Large intestine (tissue), 12 donors: ENCODE data around the gene RGS14. TPM values are rescaled to one million over a fixed set of nuclear protein-coding genes. Genes with fewer than 3 reads are reported as not detected.

Experiments
- DNase-seq, 2 donors: peaks; one replicate each; pipeline versions ENCODE4 v3.0.0 to v3.0.0-alpha.2; 2013
- H3K27ac ChIP-seq: one replicate; pipeline ENCODE4 v1.5.1; 2013; ENCODE audit warnings: low read length
- H3K27me3 ChIP-seq: 2 replicates; pipeline ENCODE4 v1.6.1; 2013; ENCODE audit warnings: low read length; ENCODE audit not compliant: control insufficient read depth, insufficient read depth
- H3K36me3 ChIP-seq: 2 replicates; pipeline ENCODE4 v1.6.1; 2013; ENCODE audit warnings: low read length; ENCODE audit not compliant: control insufficient read depth, insufficient read depth
- H3K4me1 ChIP-seq: one replicate; pipeline ENCODE4 v1.6.1; 2013; ENCODE audit warnings: low read length; ENCODE audit not compliant: control insufficient read depth, insufficient read depth
- H3K4me3 ChIP-seq: one replicate; pipeline ENCODE4 v1.5.1; 2013; ENCODE audit warnings: low read length
- H3K9me3 ChIP-seq: one replicate; pipeline ENCODE4 v1.6.1; 2013; ENCODE audit warnings: mild to moderate bottlenecking, low read depth, low read length, moderate library complexity; ENCODE audit not compliant: control insufficient read depth
- WGBS: methylation state at CpG from one replicate; pipeline ENCODE4 v1.1.5; 2013; ENCODE audit warnings: low lambda C conversion rate; ENCODE audit not compliant: insufficient coverage; 5-methylcytosine and 5-hydroxymethylcytosine counted together
- long read RNA-seq, 11 donors: transcript quantifications; one replicate each; lab custom pipeline, GENCODE V29; 2026
- polyA plus RNA-seq: library from polyadenylated mRNA; unstranded; fragments of 120-200 nt; gene quantifications from one replicate; pipeline ENCODE4 v1.2.1, GENCODE V29; 2013

Gene RGS14, protein sequence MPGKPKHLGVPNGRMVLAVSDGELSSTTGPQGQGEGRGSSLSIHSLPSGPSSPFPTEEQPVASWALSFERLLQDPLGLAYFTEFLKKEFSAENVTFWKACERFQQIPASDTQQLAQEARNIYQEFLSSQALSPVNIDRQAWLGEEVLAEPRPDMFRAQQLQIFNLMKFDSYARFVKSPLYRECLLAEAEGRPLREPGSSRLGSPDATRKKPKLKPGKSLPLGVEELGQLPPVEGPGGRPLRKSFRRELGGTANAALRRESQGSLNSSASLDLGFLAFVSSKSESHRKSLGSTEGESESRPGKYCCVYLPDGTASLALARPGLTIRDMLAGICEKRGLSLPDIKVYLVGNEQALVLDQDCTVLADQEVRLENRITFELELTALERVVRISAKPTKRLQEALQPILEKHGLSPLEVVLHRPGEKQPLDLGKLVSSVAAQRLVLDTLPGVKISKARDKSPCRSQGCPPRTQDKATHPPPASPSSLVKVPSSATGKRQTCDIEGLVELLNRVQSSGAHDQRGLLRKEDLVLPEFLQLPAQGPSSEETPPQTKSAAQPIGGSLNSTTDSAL
- polyA plus RNA-seq: 20.0 TPM
- long read RNA-seq, donor 1, partial matches to known transcripts: 0 of 6 reads
- long read RNA-seq, donor 1, other reads (novel, unspliced or antisense): 0 of 6 reads
- long read RNA-seq, donor 2, transcript RGS14-207 (4 exons, 590 nt): major isoform, 9 of 17 reads
- long read RNA-seq, donor 2, partial matches to known transcripts: 0 of 17 reads
- long read RNA-seq, donor 2, other reads (novel, unspliced or antisense): 0 of 17 reads
- long read RNA-seq, donor 3, transcript RGS14-207 (4 exons, 590 nt): major isoform, 8 of 22 reads
- long read RNA-seq, donor 3, partial matches to known transcripts: 9 of 22 reads
- long read RNA-seq, donor 3, other reads (novel, unspliced or antisense): 0 of 22 reads
- long read RNA-seq, donor 4, partial matches to known transcripts: 0 of 2 reads
- long read RNA-seq, donor 4, other reads (novel, unspliced or antisense): 0 of 2 reads
- long read RNA-seq, donor 5, partial matches to known transcripts: 0 of 5 reads
- long read RNA-seq, donor 5, other reads (novel, unspliced or antisense): 0 of 5 reads
- long read RNA-seq, donor 6, partial matches to known transcripts: 0 of 8 reads
- long read RNA-seq, donor 6, other reads (novel, unspliced or antisense): 0 of 8 reads
- long read RNA-seq, donor 7, partial matches to known transcripts: 0 of 1 reads
- long read RNA-seq, donor 7, other reads (novel, unspliced or antisense): 0 of 1 reads
- long read RNA-seq, donor 8, transcript RGS14-207 (4 exons, 590 nt): major isoform, 15 of 22 reads
- long read RNA-seq, donor 8, partial matches to known transcripts: 0 of 22 reads
- long read RNA-seq, donor 8, other reads (novel, unspliced or antisense): 0 of 22 reads
- long read RNA-seq, donor 9, transcript RGS14-207 (4 exons, 590 nt): major isoform, 9 of 22 reads
- long read RNA-seq, donor 9, transcript RGS14-212 (5 exons, 875 nt): minor isoform, 6 of 22 reads
- long read RNA-seq, donor 9, partial matches to known transcripts: 5 of 22 reads
- long read RNA-seq, donor 9, other reads (novel, unspliced or antisense): 0 of 22 reads
- long read RNA-seq, donor 10, transcript RGS14-207 (4 exons, 590 nt): major isoform, 5 of 6 reads
- long read RNA-seq, donor 10, partial matches to known transcripts: 0 of 6 reads
- long read RNA-seq, donor 10, other reads (novel, unspliced or antisense): 0 of 6 reads
- long read RNA-seq, donor 11, partial matches to known transcripts: 0 of 7 reads
- long read RNA-seq, donor 11, other reads (novel, unspliced or antisense): 0 of 7 reads

DNA sequence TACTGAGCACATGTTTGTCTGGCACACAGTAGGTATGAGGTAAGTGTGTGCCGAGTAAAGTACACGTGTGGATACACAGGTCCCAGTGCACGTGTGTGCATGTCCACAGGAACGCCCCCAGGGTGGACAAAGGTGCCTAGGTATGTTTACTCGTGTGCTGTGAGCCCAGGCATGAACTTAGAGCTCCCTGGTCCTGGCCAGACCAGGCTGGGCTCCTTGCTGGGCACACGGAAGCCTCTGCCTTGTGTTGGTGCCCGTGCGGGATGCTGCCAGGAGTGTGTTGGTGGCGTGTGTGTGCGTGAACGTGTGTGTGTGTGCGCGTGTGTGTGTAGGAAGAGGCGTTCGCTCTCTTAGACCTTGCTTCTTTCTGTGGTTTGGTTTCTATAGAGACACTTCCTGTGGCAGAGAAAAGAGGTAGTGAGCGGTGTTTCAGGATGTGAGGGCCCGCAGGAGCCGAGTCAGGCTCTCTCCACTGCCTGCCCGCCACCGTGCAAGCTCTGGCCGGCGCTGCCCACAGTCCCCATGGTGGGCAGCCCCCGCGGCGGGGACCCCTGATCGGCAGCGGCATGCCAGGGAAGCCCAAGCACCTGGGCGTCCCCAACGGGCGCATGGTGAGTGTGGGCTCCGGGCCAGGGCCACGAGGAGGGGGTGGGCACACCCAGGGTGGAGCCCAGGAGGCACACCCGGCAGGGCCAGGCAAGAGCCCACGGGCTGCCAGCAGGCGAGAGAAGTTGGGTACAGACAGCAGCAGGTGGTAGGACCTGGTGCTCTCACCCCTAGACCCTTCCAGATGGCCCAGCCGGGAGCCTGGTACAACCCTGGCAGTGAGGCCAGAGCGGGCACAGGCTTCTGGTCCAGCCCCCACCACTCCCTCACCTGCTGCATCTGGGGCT, at the start of gene RGS14:
RGS14 (plus strand) TSS at position 466 of the 893 bp plus-strand sequence; CDS start at position 567, 101 bp downstream.
- Histone ChIP-seq H3K4me3 (peak within 1 kb of the TSS; percentile 21), H3K9me3 (no peaks in the 10 kb centered on the region), H3K4me1 (no peaks in the 10 kb centered on the region), H3K27me3 (peaks cover 16% of the 10 kb centered on the region), H3K36me3 (no peaks in the 10 kb centered on the region), H3K27ac (no peak within 1 kb of the TSS)
- DNase-seq: no peak
- WGBS: no CpG with 5 or more reads among the region's 37 CpGs

DNA sequence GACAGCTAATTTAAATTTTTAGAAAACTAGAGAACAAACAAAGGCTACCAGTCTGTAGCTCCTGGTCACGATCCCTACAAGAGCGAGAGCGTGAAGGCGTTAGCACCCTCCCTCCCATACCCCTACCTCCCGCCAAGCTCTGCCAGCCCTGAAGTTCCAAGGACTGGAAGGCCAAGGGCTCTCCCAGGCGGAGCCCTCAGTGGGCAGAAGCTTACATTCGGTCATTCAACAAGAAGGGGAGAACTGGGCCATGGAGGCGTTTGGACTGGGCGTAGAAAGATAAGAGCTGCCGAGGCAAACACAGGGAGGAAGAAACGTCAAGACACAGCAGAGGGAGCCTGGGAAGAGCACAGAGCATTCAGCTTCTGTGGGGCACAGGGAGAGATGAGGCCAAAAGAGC, 49.0 kb upstream of the RGS14 start:
- H3K9me3 ChIP-seq: no peaks in the 10 kb centered on the region
- no peaks in the 10 kb centered on the region for H3K27me3 ChIP-seq
- peaks cover 36% of the 10 kb centered on the region for H3K4me1 ChIP-seq
- H3K36me3 ChIP-seq: peaks cover 39% of the 10 kb centered on the region
- H3K27ac ChIP-seq: no peak overlapping the region
- no peak overlapping the region for H3K4me3 ChIP-seq
- DNase-seq: no peak
- WGBS: 83% methylated on average over 3 of the region's 11 CpGs

DNA sequence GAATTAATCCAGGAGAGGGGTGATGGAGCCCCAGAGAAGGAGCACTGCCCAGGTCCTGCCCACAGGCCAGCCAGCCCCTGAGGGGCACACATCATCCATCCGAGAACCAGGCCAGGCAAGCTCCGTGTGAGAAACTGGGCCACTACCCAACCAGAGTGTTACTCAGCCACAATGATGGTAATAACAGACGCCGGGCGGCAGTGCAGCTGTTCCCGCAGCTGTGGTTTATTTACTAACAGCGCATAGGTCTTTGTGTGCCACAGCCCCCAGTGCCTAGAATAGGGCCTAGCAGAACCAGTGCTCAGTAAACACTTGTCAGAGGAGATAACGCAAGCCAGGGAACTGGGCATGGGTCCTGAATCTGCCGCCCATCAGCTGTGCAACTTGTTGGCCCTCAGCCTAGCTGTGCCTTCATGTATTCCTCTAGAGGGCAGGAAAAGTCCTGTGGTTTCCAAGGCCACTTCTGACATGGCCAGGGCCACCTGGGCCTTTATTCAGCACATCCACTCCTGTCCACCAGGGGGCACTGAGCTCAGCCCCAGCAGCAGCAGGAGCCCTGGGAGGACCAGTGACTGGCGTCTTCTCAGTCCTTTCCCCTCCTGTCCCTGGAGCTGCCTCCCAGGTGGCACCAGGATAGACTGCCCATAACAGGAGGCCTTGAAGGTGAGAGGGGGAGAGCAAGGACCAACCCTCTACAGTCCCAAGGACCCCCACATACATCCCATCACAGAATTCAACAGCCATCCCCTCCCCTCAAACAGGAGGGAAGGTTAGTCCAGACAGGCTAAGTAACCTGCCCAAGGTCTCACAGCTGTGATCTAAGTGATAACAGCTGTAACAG, 48.2 kb upstream of the RGS14 start:
- Histone ChIP-seq H3K4me3 (no peak overlapping the region), H3K4me1 (peaks cover 36% of the 10 kb centered on the region), H3K27me3 (no peaks in the 10 kb centered on the region), H3K9me3 (no peaks in the 10 kb centered on the region), H3K36me3 (peaks cover 39% of the 10 kb centered on the region), H3K27ac (no peak overlapping the region)
- WGBS: no CpG with 5 or more reads among the region's 10 CpGs
- DNase-seq: peak in 1 of 2 donors; percentile 64

DNA sequence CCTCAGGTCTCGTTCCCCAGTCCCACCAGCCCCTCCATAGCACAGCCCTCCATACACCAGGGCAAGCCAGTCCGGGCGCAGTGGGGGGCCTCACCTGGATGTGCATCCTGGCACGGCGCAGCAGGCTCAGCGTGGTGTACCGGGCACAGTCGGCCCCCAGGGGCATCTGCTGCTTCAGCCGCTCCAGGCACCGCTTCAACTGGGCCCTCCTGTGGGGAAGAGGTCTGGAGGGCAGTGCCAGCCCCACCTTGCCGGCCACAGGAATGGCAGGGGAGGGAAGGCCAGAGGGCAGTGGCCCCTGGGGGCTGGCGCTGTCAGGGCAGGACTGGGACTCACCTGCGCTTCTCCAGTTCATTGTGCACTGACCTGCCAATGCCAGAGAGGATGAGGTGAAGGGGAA, 47.4 kb upstream of the RGS14 start:
- Histone ChIP-seq H3K4me3 (peak overlapping the region; percentile 71), H3K36me3 (peaks cover 33% of the 10 kb centered on the region), H3K27me3 (no peaks in the 10 kb centered on the region), H3K4me1 (peaks cover 31% of the 10 kb centered on the region), H3K9me3 (no peaks in the 10 kb centered on the region), H3K27ac (no peak overlapping the region)
- DNase-seq: no peak
- WGBS: no CpG with 5 or more reads among the region's 13 CpGs

DNA sequence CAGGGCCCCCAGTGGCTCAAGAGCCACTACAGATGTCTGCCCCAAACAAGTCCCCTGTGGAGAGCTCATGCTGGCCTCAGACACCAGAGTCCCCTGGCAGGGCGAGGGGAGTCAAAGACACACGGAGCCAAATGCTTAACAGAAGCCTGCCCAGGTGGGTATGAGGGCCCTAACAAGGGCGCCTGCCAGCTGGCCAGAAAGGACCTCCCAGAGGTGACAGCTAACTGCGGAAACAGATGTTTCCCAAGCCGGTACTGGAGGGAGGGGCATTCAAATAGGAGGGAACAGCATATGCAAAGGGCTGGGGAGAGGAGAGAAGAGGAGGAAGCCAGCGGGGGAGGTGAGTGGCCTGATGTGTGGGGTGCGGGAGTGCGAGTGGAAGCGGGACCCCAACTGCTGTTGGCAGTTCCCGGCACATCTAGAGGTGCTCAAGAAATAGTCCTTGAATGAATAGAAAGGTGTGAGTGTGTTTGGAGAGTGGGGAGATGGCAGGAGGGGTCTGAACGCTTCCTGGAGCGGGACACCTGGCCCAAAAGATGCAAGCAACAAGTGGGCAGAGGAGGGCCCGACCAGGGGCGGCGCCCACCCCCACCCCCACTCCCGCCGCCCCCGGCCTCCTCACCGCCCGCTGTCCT, 46.9 kb upstream of the RGS14 start:
- no peak overlapping the region for H3K27ac ChIP-seq
- 60% methylated on average over 1 of the region's 20 CpGs for WGBS
- peak overlapping the region; percentile 71 for H3K4me3 ChIP-seq
- H3K36me3 ChIP-seq: peaks cover 27% of the 10 kb centered on the region
- DNase-seq: peak in 1 of 2 donors; percentile 37
- H3K4me1 ChIP-seq: peaks cover 28% of the 10 kb centered on the region
- H3K9me3 ChIP-seq: no peaks in the 10 kb centered on the region
- no peaks in the 10 kb centered on the region for H3K27me3 ChIP-seq

DNA sequence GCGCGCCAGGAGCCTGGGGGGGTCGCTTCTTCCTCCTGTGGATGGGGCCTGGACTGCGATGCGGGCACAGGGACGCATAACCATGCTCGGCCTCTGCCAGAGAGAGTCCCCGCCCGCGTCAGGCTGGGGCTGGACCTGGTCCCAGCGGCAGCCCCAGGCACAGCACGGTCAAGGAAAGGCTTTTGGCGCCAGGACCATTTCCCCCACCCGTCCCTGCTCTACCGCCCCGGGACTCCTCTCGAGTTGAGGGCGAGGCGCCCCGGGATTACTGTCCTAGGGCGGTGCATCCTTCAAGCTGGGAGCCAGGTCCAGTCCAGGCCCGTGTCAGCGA, 46.4 kb upstream of the RGS14 start:
- Histone ChIP-seq H3K9me3 (no peaks in the 10 kb centered on the region), H3K27ac (no peak overlapping the region), H3K36me3 (peaks cover 23% of the 10 kb centered on the region), H3K4me1 (peaks cover 28% of the 10 kb centered on the region), H3K4me3 (peak overlapping the region; percentile 71), H3K27me3 (no peaks in the 10 kb centered on the region)
- no CpG with 5 or more reads among the region's 23 CpGs for WGBS
- no peak for DNase-seq

DNA sequence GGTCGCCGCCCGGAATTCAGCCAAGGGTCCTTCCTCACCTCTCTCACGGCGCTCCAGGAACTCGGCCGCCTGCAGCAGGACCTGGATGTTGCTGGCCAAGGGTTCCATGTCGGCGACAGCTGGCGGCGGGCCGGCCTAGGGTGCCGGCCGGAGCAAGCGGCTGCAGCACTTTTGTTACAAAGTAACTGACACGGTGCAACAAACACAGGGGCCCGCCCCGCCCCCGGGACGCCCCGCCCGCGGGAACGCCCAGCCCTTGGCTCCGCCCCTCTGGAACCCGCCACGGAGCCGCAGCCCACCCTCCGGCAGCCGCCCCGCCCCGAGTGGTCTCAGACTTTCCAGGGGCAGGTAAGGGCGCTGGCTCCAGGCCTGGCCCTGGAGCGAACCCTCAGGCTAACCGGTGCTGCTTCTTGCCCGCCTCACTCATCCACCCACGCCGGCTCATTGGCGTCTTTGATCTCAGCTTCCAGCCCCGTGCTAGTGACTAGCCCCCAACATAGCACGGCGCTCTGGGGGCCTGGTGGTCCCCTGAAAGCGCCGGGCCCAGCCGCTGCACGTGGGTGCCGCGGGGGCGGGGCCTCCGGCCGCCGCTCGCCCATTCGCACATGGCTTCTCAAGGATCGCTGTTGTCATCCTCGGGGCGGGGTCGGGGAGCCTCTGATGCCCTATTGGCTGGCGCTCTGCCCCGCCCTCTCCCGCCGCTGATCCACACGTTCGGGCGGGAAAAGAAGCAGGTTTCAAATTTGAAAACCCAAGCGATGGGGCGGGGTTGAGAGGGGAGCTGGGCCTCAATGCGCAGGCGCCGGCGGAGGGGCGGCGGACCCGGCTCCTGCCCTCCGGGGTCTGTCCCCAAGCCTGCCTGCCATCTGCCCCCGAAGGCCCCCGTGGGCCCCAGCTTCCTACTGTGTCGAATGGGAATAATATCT, 45.7 kb upstream of the RGS14 start, which contains the start of gene MXD3:
MXD3 (minus strand) TSS at position 176 of the 926 bp plus-strand sequence; CDS start at position 108, 68 bp downstream.
- no peaks in the 10 kb centered on the region for H3K27me3 ChIP-seq
- peak within 1 kb of the TSS; percentile 71 for H3K4me3 ChIP-seq
- H3K27ac ChIP-seq: peak within 1 kb of the TSS; percentile 65
- H3K9me3 ChIP-seq: no peaks in the 10 kb centered on the region
- WGBS: no CpG with 5 or more reads among the region's 78 CpGs
- peaks cover 28% of the 10 kb centered on the region for H3K4me1 ChIP-seq
- DNase-seq: peak; percentile 94 to 95
- peaks cover 16% of the 10 kb centered on the region for H3K36me3 ChIP-seq
